Spleen (tissue), 11 donors: ENCODE data around the gene IPO7. TPM values are rescaled to one million over a fixed set of nuclear protein-coding genes. Genes with fewer than 3 reads are reported as not detected.

Experiments
- DNase-seq: peaks from one replicate; pipeline ENCODE4 v3.0.0-alpha.2; 2020
- H3K27ac ChIP-seq, 8 donors: fragments of 200-600 bp; sonication (generic) in 7 of 8; 1 replicate in 4 of 8; 2 replicates in 4 of 8; pipeline versions ENCODE4 v1.5.0 to v1.8.0; 2016 to 2021; ENCODE audit warnings: inconsistent platforms in 4 of 8, mild to moderate bottlenecking in 4 of 8, moderate library complexity in 1 of 8
- H3K27me3 ChIP-seq, 7 donors: fragments of 200-600 bp; sonication (generic) in 6 of 7; replicated peaks in 1 of 7; 1 replicate in 4 of 7; 2 replicates in 3 of 7; pipeline versions ENCODE4 v1.5.0 to v1.8.0; 2016 to 2021; ENCODE audit warnings: inconsistent platforms in 3 of 7, mild to moderate bottlenecking in 1 of 7
- H3K36me3 ChIP-seq, 6 donors: fragments of 200-600 bp; sonication (generic) in 5 of 6; 1 replicate in 4 of 6; 2 replicates in 2 of 6; pipeline versions ENCODE4 v1.5.0 to v1.8.0; 2016 to 2021; ENCODE audit warnings: inconsistent platforms in 2 of 6
- H3K4me1 ChIP-seq, 6 donors: fragments of 200-600 bp; sonication (generic) in 5 of 6; 1 replicate in 3 of 6; 2 replicates in 3 of 6; pipeline versions ENCODE4 v1.5.0 to v1.8.0; 2016 to 2021; ENCODE audit warnings: inconsistent platforms in 3 of 6
- H3K4me3 ChIP-seq, 8 donors: fragments of 200-600 bp; sonication (generic) in 7 of 8; 1 replicate in 4 of 8; 2 replicates in 4 of 8; pipeline versions ENCODE4 v1.5.0 to v1.8.0; 2016 to 2021; ENCODE audit warnings: inconsistent platforms in 4 of 8, mild to moderate bottlenecking in 4 of 8, moderate library complexity in 2 of 8
- H3K9me3 ChIP-seq, 8 donors: fragments of 200-600 bp; sonication (generic) in 7 of 8; 1 replicate in 4 of 8; 2 replicates in 4 of 8; pipeline versions ENCODE4 v1.5.0 to v1.8.0; 2016 to 2021; ENCODE audit warnings: inconsistent platforms in 4 of 8
- POLR2A ChIP-seq, 3 donors: fragments of 450-650 bp; IDR thresholded peaks; one replicate each; pipeline ENCODE4 v1.5.1; 2017; ENCODE audit warnings: antibody characterized with exemption in 3 of 3, mild to moderate bottlenecking in 1 of 3
- POLR2AphosphoS5 ChIP-seq, 3 donors: sonication (generic); formaldehyde crosslinking; IDR thresholded peaks; one replicate each; pipeline ENCODE4 v1.5.1; 2017; ENCODE audit warnings: antibody characterized with exemption in 3 of 3
- WGBS, 5 donors: extraction: QIAGEN DNeasy Blood & Tissue Kit in 3 of 5; methylation state at CpG; one replicate each; pipeline versions ENCODE4 v1.1.5 to v1.1.7; 2013 to 2018; 5-methylcytosine and 5-hydroxymethylcytosine counted together
- intact Hi-C: fragments of 100-400 bp; cut with DNase I; formaldehyde crosslinking; loops from one replicate; pipeline ENCODE4 v1.15.0; 2023; ENCODE audit warnings: low total_unique reads
- polyA plus RNA-seq, 3 donors: library from polyadenylated mRNA; stranded (reverse); fragments of 200-250 nt; gene quantifications; one replicate each; pipeline ENCODE4 v1.2.1, GENCODE V29; 2013
- total RNA-seq, 7 donors: library from RNA; depleted of rRNA in 3 of 7; stranded (reverse); fragments of >200 nt in 3 of 7; fragmentation: NEBNext Ultra II Directional in 4 of 7; extraction: Animal tissue kit (Norgen Biotek cat#: 25700) in 4 of 7; gene quantifications; one replicate each; pipeline versions ENCODE4 v1.1.0 to v1.2.1, GENCODE V29; 2016 to 2021
- TF ChIP-seq, protein P1 (sequence below), 11 experiments: fragments of 200-600 bp in 7 of 11; fragments of 450-650 bp in 4 of 11; sonication (generic) in 4 of 11; IDR thresholded peaks in 8 of 11; conservative IDR thresholded peaks in 3 of 11; 1 replicate in 7 of 11; 2 replicates in 4 of 11; pipeline versions ENCODE4 v1.4.0 to v1.8.0; 2016 to 2021; ENCODE audit warnings: antibody characterized with exemption in 11 of 11, inconsistent platforms in 4 of 11, mild to moderate bottlenecking in 1 of 11
- donor health status: healthy with polysubstance abuse.
- donor health status: DM: no; HTN: no; CAD: no; lungs with moderate emphysema.
- donor health status: DM: no; HTN: no; CAD: no.
- donor health status: Bipolar disorder and iron deficiency.
- donor health status: healthy.
- donor health status: DM: no; HTN: no; CAD: no.
- donor health status: DM: yes; HTN: yes; CAD: no.

Gene IPO7
- total and polyA plus RNA-seq, 10 donors = 12.8 to 104 (median 64.8) TPM

DNA sequence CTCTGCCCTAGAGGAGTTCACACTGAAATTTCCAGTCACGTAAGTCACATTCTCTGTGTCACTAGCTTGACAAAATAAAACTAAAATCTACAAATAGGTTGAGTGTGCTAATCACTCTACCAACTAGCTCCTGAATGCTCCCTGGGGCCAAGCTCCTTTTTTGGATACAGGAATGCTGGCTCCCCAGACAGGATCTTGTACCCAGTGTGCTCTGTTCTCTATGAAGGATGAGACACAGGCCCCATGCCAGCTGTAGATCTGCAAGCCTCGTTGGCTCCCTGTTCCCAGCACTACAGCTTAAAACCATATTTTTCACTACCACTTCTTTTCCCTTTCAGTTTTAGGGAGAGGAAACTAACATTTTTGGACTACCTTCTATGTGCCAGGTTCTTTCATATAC is 3.7 kb upstream of the IPO7 start:
- H3K27ac ChIP-seq = no peak overlapping the region
- DNase-seq = no peak
- intact Hi-C loops = no loop called here

DNA sequence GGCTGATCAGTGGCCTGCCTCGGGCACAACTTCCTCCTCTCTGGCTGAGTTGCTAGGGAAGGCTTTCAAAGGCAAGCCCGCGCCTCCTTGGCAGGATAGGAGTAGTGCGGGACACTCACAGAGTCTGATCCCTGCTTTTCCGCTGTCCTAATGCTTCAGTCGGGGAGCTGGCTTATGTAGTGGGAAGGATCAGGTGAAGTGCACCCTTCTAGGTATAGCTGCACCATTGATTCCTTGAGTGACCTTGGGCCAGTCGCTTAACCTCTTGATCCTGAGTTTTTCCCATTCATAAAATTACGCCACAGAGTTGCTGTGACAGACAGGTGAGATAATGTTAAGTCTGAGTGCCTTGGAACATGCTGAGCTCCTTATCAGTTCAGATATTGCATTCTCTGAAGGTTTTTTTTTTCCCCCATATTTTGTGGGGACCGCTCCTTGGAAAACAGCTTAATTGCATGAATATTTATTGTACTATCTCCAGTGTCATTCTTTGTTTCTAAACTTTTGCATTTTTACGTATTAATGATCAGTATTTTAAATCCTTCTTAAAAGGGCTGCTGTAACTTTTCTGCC is 961 bp downstream of the IPO7 start:
- TF ChIP-seq POLR2AphosphoS5 (IDR thresholded peaks at IDR 0.05) = no peak
- TF ChIP-seq, protein P1, sequence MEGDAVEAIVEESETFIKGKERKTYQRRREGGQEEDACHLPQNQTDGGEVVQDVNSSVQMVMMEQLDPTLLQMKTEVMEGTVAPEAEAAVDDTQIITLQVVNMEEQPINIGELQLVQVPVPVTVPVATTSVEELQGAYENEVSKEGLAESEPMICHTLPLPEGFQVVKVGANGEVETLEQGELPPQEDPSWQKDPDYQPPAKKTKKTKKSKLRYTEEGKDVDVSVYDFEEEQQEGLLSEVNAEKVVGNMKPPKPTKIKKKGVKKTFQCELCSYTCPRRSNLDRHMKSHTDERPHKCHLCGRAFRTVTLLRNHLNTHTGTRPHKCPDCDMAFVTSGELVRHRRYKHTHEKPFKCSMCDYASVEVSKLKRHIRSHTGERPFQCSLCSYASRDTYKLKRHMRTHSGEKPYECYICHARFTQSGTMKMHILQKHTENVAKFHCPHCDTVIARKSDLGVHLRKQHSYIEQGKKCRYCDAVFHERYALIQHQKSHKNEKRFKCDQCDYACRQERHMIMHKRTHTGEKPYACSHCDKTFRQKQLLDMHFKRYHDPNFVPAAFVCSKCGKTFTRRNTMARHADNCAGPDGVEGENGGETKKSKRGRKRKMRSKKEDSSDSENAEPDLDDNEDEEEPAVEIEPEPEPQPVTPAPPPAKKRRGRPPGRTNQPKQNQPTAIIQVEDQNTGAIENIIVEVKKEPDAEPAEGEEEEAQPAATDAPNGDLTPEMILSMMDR (IDR thresholded peaks at IDR 0.05 in 8 of 11, conservative IDR thresholded peaks at IDR 0.05 in 3 of 11) = peak in 1 of 11 experiments; percentile 0
- no peak for TF ChIP-seq POLR2A (IDR thresholded peaks at IDR 0.05)

More for the DNA sequence above, 3.7 kb upstream of the IPO7 start:
- Histone ChIP-seq H3K9me3 (no peaks in the 10 kb centered on the region), H3K36me3 (no peaks in the 10 kb centered on the region), H3K27me3 (no peaks in the 10 kb centered on the region), H3K4me3 (no peak overlapping the region), H3K4me1 (peaks cover 5 to 17% (median 14%) of the 10 kb centered on the region in 6 donors)
- 68 to 79% (median 72%) methylated on average over 2 of the region's 2 CpGs for WGBS, 5 donors
- TF ChIP-seq POLR2AphosphoS5 (IDR thresholded peaks at IDR 0.05) (no peak), POLR2A (IDR thresholded peaks at IDR 0.05) (no peak)
- TF ChIP-seq, protein P1 (IDR thresholded peaks at IDR 0.05 in 8 of 11, conservative IDR thresholded peaks at IDR 0.05 in 3 of 11) = no peak

DNA sequence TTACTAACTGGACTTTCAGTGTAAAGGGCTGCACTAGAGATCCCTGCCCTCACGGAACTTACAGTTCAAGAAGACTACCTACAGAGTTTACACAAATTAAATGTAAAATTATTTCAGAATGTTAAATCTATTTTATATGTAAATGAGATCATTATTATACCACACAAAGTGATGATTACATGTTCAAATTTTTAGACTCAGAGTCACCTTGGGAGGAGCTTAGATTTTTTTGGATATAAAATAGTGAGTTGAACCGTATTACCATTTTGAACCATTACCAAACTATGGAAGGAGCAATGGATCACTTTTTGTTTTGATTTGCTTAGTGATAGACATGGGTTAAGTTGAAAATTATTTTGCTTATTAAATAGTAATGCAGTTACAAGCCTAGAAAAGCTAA is 1.6 kb downstream of the IPO7 start:
- peak overlapping the region in 6 of 8 donors; percentile 81 to 99 (median 94) for H3K4me3 ChIP-seq
- no peaks in the 10 kb centered on the region for H3K9me3 ChIP-seq
- intact Hi-C loops = no loop called here
- DNase-seq = no peak
- H3K4me1 ChIP-seq = peaks cover 21 to 67% (median 43%) of the 10 kb centered on the region in 6 donors
- H3K27ac ChIP-seq = peak overlapping the region in 2 of 8 donors; percentile 33 to 91
- 56 to 79% (median 68%) methylated on average over 2 of the region's 2 CpGs for WGBS, 5 donors
- H3K27me3 ChIP-seq = no peaks in the 10 kb centered on the region
- TF ChIP-seq, protein P1 (IDR thresholded peaks at IDR 0.05 in 8 of 11, conservative IDR thresholded peaks at IDR 0.05 in 3 of 11) = no peak
- TF ChIP-seq POLR2A (IDR thresholded peaks at IDR 0.05) = no peak
- no peak for TF ChIP-seq POLR2AphosphoS5 (IDR thresholded peaks at IDR 0.05)
- peaks cover 0 to 28% (median 3%) of the 10 kb centered on the region in 6 donors for H3K36me3 ChIP-seq

More for the DNA sequence above, 961 bp downstream of the IPO7 start:
- intact Hi-C loops = no loop called here
- WGBS, 5 donors = 9 to 18% (median 12%) methylated on average over 10 of the region's 10 CpGs
- no peaks in the 10 kb centered on the region for H3K9me3 ChIP-seq
- H3K4me1 ChIP-seq = peaks cover 21 to 61% (median 43%) of the 10 kb centered on the region in 6 donors
- H3K36me3 ChIP-seq = peaks cover 0 to 24% (median 3%) of the 10 kb centered on the region in 6 donors
- H3K4me3 ChIP-seq = peak overlapping the region; percentile 81 to 99 (median 94)
- no peaks in the 10 kb centered on the region for H3K27me3 ChIP-seq
- peak overlapping the region; percentile 84 to 94 (median 91) for H3K27ac ChIP-seq
- no peak for DNase-seq

DNA sequence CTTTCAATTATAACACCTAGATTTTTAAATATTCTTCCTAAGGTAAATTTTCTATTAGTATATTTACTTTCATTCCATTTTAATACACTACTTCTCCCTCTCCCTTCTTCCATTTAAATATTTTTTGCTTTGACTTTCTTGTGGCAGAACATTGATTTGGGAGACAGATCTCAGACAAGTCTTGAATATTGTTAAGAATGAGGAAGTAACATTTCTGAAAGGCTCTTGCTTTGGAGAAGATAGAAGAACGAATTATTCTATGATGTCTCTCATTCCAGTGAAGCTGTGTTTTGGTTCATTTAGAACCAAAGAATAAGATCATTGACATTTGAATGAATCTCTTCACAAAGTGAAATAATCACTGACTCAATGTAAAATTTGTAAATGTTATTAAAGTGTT is 2.4 kb downstream of the IPO7 start:
- Histone ChIP-seq H3K4me3 (no peak overlapping the region), H3K36me3 (peaks cover 0 to 36% (median 3%) of the 10 kb centered on the region in 6 donors), H3K9me3 (no peaks in the 10 kb centered on the region), H3K27me3 (no peaks in the 10 kb centered on the region), H3K27ac (peak overlapping the region in 2 of 8 donors; percentile 33 to 91), H3K4me1 (peaks cover 21 to 75% (median 44%) of the 10 kb centered on the region in 6 donors)
- TF ChIP-seq POLR2AphosphoS5 (IDR thresholded peaks at IDR 0.05) (no peak), POLR2A (IDR thresholded peaks at IDR 0.05) (no peak)
- TF ChIP-seq, protein P1 (IDR thresholded peaks at IDR 0.05 in 8 of 11, conservative IDR thresholded peaks at IDR 0.05 in 3 of 11) = no peak
- intact Hi-C loops = no loop called here
- WGBS, 5 donors = 17 to 30% (median 26%) methylated on average over 1 of the region's 1 CpG
- no peak for DNase-seq
